HG03095 (cell line): ENCODE data around the gene PEX5L.

Source experiments
- ATAC-seq: cut with Tn5 transposase; IDR thresholded peaks from one replicate; pipeline ENCODE4 v1.9.1; 2021; ENCODE audit warnings: moderate library complexity; ENCODE audit not compliant: unreplicated experiment

The PEX5L gene

GRCh38 chr3:179957264-179957845, 79.4 kb downstream of the PEX5L start:
- ATAC-seq = no peak

GRCh38 chr3:179956416-179956830, 80.3 kb downstream of the PEX5L start:
- ATAC-seq = peak; percentile 94

- ATAC-seq = no peak
Measured at GRCh38 chr3:179955809-179956208, 80.9 kb downstream of the PEX5L start.

GRCh38 chr3:179955286-179955685, 81.5 kb downstream of the PEX5L start:
- ATAC-seq = no peak

GRCh38 chr3:179953993-179954870, 82.5 kb downstream of the PEX5L start:
- ATAC-seq = no peak

GRCh38 chr3:179950840-179951239, 85.9 kb downstream of the PEX5L start:
- no peak for ATAC-seq

- ATAC-seq = no peak
Measured at GRCh38 chr3:179949869-179950268, 86.9 kb downstream of the PEX5L start.

GRCh38 chr3:179949412-179949811, 87.3 kb downstream of the PEX5L start:
- ATAC-seq = peak; percentile 93

GRCh38 chr3:179948740-179949139, 88.0 kb downstream of the PEX5L start:
- ATAC-seq = no peak

- ATAC-seq = no peak
Measured at GRCh38 chr3:179945569-179945968, 91.2 kb downstream of the PEX5L start.

- no peak for ATAC-seq
Measured at GRCh38 chr3:179943117-179943880, 93.4 kb downstream of the PEX5L start.

- ATAC-seq = no peak
Measured at GRCh38 chr3:179942553-179943075, 94.1 kb downstream of the PEX5L start.

- no peak for ATAC-seq
Measured at GRCh38 chr3:179935710-179936109, 101.0 kb downstream of the PEX5L start.

- no peak for ATAC-seq
Measured at GRCh38 chr3:179933914-179934313, 102.8 kb downstream of the PEX5L start.

GRCh38 chr3:179933080-179933479, 103.7 kb downstream of the PEX5L start:
- ATAC-seq = no peak

GRCh38 chr3:179932674-179933073, 104.1 kb downstream of the PEX5L start:
- no peak for ATAC-seq

GRCh38 chr3:179929091-179929529, 107.6 kb downstream of the PEX5L start:
- no peak for ATAC-seq

GRCh38 chr3:179927191-179927590, 109.5 kb downstream of the PEX5L start:
- no peak for ATAC-seq

GRCh38 chr3:179921951-179922350, 114.8 kb downstream of the PEX5L start:
- no peak for ATAC-seq

GRCh38 chr3:179921500-179921899, 115.2 kb downstream of the PEX5L start:
- peak; percentile 95 for ATAC-seq

- no peak for ATAC-seq
Measured at GRCh38 chr3:179907784-179908482, 128.8 kb downstream of the PEX5L start.
